ENCODE results near the gene SH3GL2.

The SH3GL2 gene

GRCh38 chr9:17658237-17658636 is 79.4 kb downstream of the SH3GL2 start:
- Histone ChIP-seq H3K27ac (no peak overlapping the region), H3K9me3 (no peaks in the 10 kb centered on the region), H3K4me3 (no peak overlapping the region), H3K4me1 (no peaks in the 10 kb centered on the region), H3K36me3 (no peaks in the 10 kb centered on the region), H3K27me3 (peaks cover 0 to 2% of the 10 kb centered on the region in 2 donors)
- no peak for DNase-seq
- intact Hi-C loops (cut with DNase I; ENCODE audit: low total_unique reads) = no loop called here
- no peak for TF ChIP-seq CTCF (IDR thresholded peaks at IDR 0.05)

- H3K4me1 ChIP-seq = no peaks in the 10 kb centered on the region
- intact Hi-C loops (cut with DNase I; ENCODE audit: low total_unique reads) = no loop called here
- H3K27me3 ChIP-seq = no peaks in the 10 kb centered on the region
- no peak for TF ChIP-seq CTCF (IDR thresholded peaks at IDR 0.05)
- no peak for DNase-seq
- no peaks in the 10 kb centered on the region for H3K9me3 ChIP-seq
- no peaks in the 10 kb centered on the region for H3K36me3 ChIP-seq
- no peak overlapping the region for H3K27ac ChIP-seq
- no peak overlapping the region for H3K4me3 ChIP-seq
Measured at GRCh38 chr9:17660158-17660557, 81.3 kb downstream of the SH3GL2 start.

- no peaks in the 10 kb centered on the region for H3K4me1 ChIP-seq
- H3K9me3 ChIP-seq = no peaks in the 10 kb centered on the region
- intact Hi-C loops (cut with DNase I; ENCODE audit: low total_unique reads) = no loop called here
- TF ChIP-seq CTCF (IDR thresholded peaks at IDR 0.05) = no peak
- H3K4me3 ChIP-seq = no peak overlapping the region
- no peak for DNase-seq
- no peaks in the 10 kb centered on the region for H3K27me3 ChIP-seq
- no peak overlapping the region for H3K27ac ChIP-seq
- H3K36me3 ChIP-seq = no peaks in the 10 kb centered on the region
Measured at GRCh38 chr9:17665450-17665849, 86.6 kb downstream of the SH3GL2 start.

- no peaks in the 10 kb centered on the region for H3K27me3 ChIP-seq
- no peaks in the 10 kb centered on the region for H3K4me1 ChIP-seq
- H3K4me3 ChIP-seq = no peak overlapping the region
- no peak for TF ChIP-seq CTCF (IDR thresholded peaks at IDR 0.05)
- no peaks in the 10 kb centered on the region for H3K9me3 ChIP-seq
- H3K27ac ChIP-seq = no peak overlapping the region
- intact Hi-C loops (cut with DNase I; ENCODE audit: low total_unique reads) = no loop called here
- H3K36me3 ChIP-seq = no peaks in the 10 kb centered on the region
- no peak for DNase-seq
Measured at GRCh38 chr9:17669206-17669605, 90.3 kb downstream of the SH3GL2 start.

GRCh38 chr9:17682684-17683083 is 103.8 kb downstream of the SH3GL2 start:
- Histone ChIP-seq H3K36me3 (no peaks in the 10 kb centered on the region), H3K9me3 (peaks cover 0 to 5% (median 0%) of the 10 kb centered on the region in 3 donors), H3K27me3 (no peaks in the 10 kb centered on the region), H3K4me3 (no peak overlapping the region), H3K27ac (no peak overlapping the region), H3K4me1 (no peaks in the 10 kb centered on the region)
- intact Hi-C loops (cut with DNase I; ENCODE audit: low total_unique reads) = no loop called here
- no peak for DNase-seq
- TF ChIP-seq CTCF (IDR thresholded peaks at IDR 0.05) = no peak

- Histone ChIP-seq H3K27ac (no peak overlapping the region), H3K4me1 (no peaks in the 10 kb centered on the region), H3K4me3 (no peak overlapping the region), H3K27me3 (no peaks in the 10 kb centered on the region), H3K9me3 (peaks cover 0 to 5% (median 0%) of the 10 kb centered on the region in 3 donors), H3K36me3 (no peaks in the 10 kb centered on the region)
- TF ChIP-seq CTCF (IDR thresholded peaks at IDR 0.05) = no peak
- intact Hi-C loops (cut with DNase I; ENCODE audit: low total_unique reads) = no loop called here
- no peak for DNase-seq
Measured at GRCh38 chr9:17688834-17689233, 110.0 kb downstream of the SH3GL2 start.
